GM12878 (cell line): Measurements from ENCODE around the gene TNFRSF14. TPM values are rescaled to one million over a fixed set of nuclear protein-coding genes. Genes with fewer than 3 reads are reported as not detected.
A peak's percentile ranks its signal among the peaks of the same experiment; 100 is the strongest.

Source experiments
- CHD2 ChIP-seq: IDR thresholded peaks from 2 replicates; pipeline ENCODE4 v1.6.1; 2011; ENCODE audit warnings: low read depth, low read length, improper control_type of control experiment, borderline replicate concordance
- IRF4 ChIP-seq: IDR thresholded peaks from 2 replicates; pipeline ENCODE4 v1.6.1; 2011; ENCODE audit warnings: low read depth, low read length
- LARP7 ChIP-seq: fragments of 450-650 bp; IDR thresholded peaks from 2 replicates; pipeline ENCODE4 v1.6.1; 2017; ENCODE audit warnings: mild to moderate bottlenecking
- MEF2A ChIP-seq: IDR thresholded peaks from 2 replicates; pipeline ENCODE4 v1.6.1; 2011; ENCODE audit warnings: low read depth, mild to moderate bottlenecking, low read length, moderate library complexity; ENCODE audit not compliant: insufficient read depth
- MXI1 ChIP-seq: fragments of 150-350 bp; IDR thresholded peaks from 2 replicates; pipeline ENCODE4 v1.6.1; 2011; ENCODE audit warnings: low read depth, mild to moderate bottlenecking, inconsistent platforms, low read length, improper control_type of control experiment
- POLR2A ChIP-seq: IDR thresholded peaks from 2 replicates; pipeline ENCODE4 v1.6.1; 2011; ENCODE audit warnings: low read depth, mild to moderate bottlenecking, low read length
- POLR2AphosphoS5 ChIP-seq: IDR thresholded peaks from 2 replicates; pipeline ENCODE4 v1.6.1; 2011; ENCODE audit warnings: mild to moderate bottlenecking, low read length, inconsistent platforms
- RFX5 ChIP-seq: IDR thresholded peaks from 2 replicates; pipeline ENCODE4 v1.6.1; 2011; ENCODE audit warnings: low read depth, low read length, improper control_type of control experiment
- SMC3 ChIP-seq: IDR thresholded peaks from 2 replicates; pipeline ENCODE4 v1.6.1; 2011; ENCODE audit warnings: low read length, improper control_type of control experiment, borderline replicate concordance
- STAT3 ChIP-seq: IDR thresholded peaks from 2 replicates; pipeline ENCODE4 v1.6.1; 2011; ENCODE audit warnings: low read depth, low read length, improper control_type of control experiment
- SUZ12 ChIP-seq: fragments of 200-600 bp; sonication (generic); IDR thresholded peaks from one replicate; pipeline ENCODE4 v1.6.1; 2018; ENCODE audit warnings: antibody characterized with exemption, mild to moderate bottlenecking; ENCODE audit not compliant: unreplicated experiment
- TARDBP ChIP-seq: IDR thresholded peaks from 2 replicates; pipeline ENCODE4 v1.6.1; 2016; ENCODE audit warnings: borderline replicate concordance
- YY1 ChIP-seq: IDR thresholded peaks from 2 replicates; pipeline ENCODE4 v1.6.1; 2011; ENCODE audit warnings: low read depth, mild to moderate bottlenecking, low read length
- ZNF217 ChIP-seq: fragments of 450-650 bp; IDR thresholded peaks from 2 replicates; pipeline ENCODE4 v1.6.1; 2017; ENCODE audit warnings: antibody characterized with exemption, mild to moderate bottlenecking
- ZNF622 ChIP-seq: fragments of 450-650 bp; IDR thresholded peaks from 2 replicates; pipeline ENCODE4 v1.6.1; 2017; ENCODE audit warnings: mild to moderate bottlenecking, inconsistent platforms
- polyA plus RNA-seq, 11 experiments: library from polyadenylated mRNA; depleted of rRNA in 4 of 11; unstranded in 6 of 11; stranded (reverse) in 5 of 11; fragments of >200 nt; fragmentation: Nextera tagmentation in 4 of 11; fragmentation: Illumina TruSeq in 1 of 11; extraction: Ambion mirVana in 4 of 11; extraction: Trizol in 1 of 11; gene quantifications; 1 replicate in 1 of 11; 2 replicates in 10 of 11; pipeline versions ENCODE4 v1.2.1 to v1.2.3, GENCODE V29; 2011 to 2016; ENCODE audit warnings: inconsistent platforms in 2 of 11, missing spikeins in 2 of 11, low read depth in 1 of 11
- total RNA-seq, 4 experiments: library from RNA; depleted of rRNA in 3 of 4; stranded (reverse); fragments of >200 nt in 3 of 4; fragmentation: Illumina TruSeq in 1 of 4; extraction: Trizol in 1 of 4; gene quantifications; 2 replicates each; pipeline versions ENCODE4 v1.2.1 to v1.2.3, GENCODE V29; 2013 to 2021
- TF ChIP-seq, protein P1 (sequence below): fragments of 450-650 bp; IDR thresholded peaks from 2 replicates; pipeline ENCODE4 v1.6.1; 2016; ENCODE audit warnings: mild to moderate bottlenecking, moderate library complexity, borderline replicate concordance
- TF ChIP-seq, protein P2 (sequence below): fragments of 450-650 bp; IDR thresholded peaks from 2 replicates; pipeline ENCODE4 v1.6.1; 2017; ENCODE audit warnings: mild to moderate bottlenecking, low read depth, inconsistent platforms; ENCODE audit not compliant: poor library complexity, severe bottlenecking
- TF ChIP-seq, protein P3 (sequence below): IDR thresholded peaks from 2 replicates; pipeline ENCODE4 v1.6.1; 2012; ENCODE audit warnings: low read depth, low read length, improper control_type of control experiment
- TF ChIP-seq, protein P4 (sequence below): IDR thresholded peaks from 2 replicates; pipeline ENCODE4 v1.6.1; 2011; ENCODE audit warnings: borderline replicate concordance, low read depth, mild to moderate bottlenecking, moderate library complexity, low read length; ENCODE audit not compliant: insufficient read depth, poor library complexity, severe bottlenecking
- TF ChIP-seq, protein P5 (sequence below): IDR thresholded peaks from 2 replicates; pipeline ENCODE4 v1.6.1; 2012; ENCODE audit warnings: low read depth, low read length, improper control_type of control experiment
- TF ChIP-seq, protein P6 (sequence below): IDR thresholded peaks from 2 replicates; pipeline ENCODE4 v1.6.1; 2011; ENCODE audit warnings: low read depth, mild to moderate bottlenecking, low read length, moderate library complexity, borderline replicate concordance; ENCODE audit errors: extremely low read depth

The TNFRSF14 gene
- total and polyA plus RNA-seq, 10 of the 15 experiments (the other 5 are each of a cell fraction or from before 2014, with no cell fraction given): 0.43 to 114 (median 41.5) TPM

DNA sequence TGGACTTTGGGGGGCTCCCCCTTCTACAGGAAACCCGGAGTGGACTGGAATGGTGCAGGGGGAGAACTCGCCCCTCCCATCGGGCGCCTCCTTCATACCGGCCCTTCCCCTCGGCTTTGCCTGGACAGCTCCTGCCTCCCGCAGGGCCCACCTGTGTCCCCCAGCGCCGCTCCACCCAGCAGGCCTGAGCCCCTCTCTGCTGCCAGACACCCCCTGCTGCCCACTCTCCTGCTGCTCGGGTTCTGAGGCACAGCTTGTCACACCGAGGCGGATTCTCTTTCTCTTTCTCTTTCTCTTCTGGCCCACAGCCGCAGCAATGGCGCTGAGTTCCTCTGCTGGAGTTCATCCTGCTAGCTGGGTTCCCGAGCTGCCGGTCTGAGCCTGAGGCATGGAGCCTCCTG, at the start of gene TNFRSF14 (continued):
- TF ChIP-seq, protein P1, sequence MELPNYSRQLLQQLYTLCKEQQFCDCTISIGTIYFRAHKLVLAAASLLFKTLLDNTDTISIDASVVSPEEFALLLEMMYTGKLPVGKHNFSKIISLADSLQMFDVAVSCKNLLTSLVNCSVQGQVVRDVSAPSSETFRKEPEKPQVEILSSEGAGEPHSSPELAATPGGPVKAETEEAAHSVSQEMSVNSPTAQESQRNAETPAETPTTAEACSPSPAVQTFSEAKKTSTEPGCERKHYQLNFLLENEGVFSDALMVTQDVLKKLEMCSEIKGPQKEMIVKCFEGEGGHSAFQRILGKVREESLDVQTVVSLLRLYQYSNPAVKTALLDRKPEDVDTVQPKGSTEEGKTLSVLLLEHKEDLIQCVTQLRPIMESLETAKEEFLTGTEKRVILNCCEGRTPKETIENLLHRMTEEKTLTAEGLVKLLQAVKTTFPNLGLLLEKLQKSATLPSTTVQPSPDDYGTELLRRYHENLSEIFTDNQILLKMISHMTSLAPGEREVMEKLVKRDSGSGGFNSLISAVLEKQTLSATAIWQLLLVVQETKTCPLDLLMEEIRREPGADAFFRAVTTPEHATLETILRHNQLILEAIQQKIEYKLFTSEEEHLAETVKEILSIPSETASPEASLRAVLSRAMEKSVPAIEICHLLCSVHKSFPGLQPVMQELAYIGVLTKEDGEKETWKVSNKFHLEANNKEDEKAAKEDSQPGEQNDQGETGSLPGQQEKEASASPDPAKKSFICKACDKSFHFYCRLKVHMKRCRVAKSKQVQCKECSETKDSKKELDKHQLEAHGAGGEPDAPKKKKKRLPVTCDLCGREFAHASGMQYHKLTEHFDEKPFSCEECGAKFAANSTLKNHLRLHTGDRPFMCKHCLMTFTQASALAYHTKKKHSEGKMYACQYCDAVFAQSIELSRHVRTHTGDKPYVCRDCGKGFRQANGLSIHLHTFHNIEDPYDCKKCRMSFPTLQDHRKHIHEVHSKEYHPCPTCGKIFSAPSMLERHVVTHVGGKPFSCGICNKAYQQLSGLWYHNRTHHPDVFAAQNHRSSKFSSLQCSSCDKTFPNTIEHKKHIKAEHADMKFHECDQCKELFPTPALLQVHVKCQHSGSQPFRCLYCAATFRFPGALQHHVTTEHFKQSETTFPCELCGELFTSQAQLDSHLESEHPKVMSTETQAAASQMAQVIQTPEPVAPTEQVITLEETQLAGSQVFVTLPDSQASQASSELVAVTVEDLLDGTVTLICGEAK: no peak
- TF ChIP-seq, protein P2, sequence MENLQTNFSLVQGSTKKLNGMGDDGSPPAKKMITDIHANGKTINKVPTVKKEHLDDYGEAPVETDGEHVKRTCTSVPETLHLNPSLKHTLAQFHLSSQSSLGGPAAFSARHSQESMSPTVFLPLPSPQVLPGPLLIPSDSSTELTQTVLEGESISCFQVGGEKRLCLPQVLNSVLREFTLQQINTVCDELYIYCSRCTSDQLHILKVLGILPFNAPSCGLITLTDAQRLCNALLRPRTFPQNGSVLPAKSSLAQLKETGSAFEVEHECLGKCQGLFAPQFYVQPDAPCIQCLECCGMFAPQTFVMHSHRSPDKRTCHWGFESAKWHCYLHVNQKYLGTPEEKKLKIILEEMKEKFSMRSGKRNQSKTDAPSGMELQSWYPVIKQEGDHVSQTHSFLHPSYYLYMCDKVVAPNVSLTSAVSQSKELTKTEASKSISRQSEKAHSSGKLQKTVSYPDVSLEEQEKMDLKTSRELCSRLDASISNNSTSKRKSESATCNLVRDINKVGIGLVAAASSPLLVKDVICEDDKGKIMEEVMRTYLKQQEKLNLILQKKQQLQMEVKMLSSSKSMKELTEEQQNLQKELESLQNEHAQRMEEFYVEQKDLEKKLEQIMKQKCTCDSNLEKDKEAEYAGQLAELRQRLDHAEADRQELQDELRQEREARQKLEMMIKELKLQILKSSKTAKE: peak; percentile 5
- no peak for TF ChIP-seq ZNF622
- TF ChIP-seq MEF2A: no peak
- TF ChIP-seq, protein P3, sequence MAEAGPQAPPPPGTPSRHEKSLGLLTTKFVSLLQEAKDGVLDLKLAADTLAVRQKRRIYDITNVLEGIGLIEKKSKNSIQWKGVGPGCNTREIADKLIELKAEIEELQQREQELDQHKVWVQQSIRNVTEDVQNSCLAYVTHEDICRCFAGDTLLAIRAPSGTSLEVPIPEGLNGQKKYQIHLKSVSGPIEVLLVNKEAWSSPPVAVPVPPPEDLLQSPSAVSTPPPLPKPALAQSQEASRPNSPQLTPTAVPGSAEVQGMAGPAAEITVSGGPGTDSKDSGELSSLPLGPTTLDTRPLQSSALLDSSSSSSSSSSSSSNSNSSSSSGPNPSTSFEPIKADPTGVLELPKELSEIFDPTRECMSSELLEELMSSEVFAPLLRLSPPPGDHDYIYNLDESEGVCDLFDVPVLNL: no peak
- TF ChIP-seq RFX5: peak; percentile 35; the same call in 1 of the 2 replicates
- TF ChIP-seq POLR2A: peak; percentile 77
- TF ChIP-seq STAT3: 0 out of 2 replicates have a peak, but pooled peaks have one; percentile 16
- TF ChIP-seq SMC3: peak; percentile 45; the same call in 1 of the 2 replicates
- peak; percentile 93 for TF ChIP-seq YY1
- TF ChIP-seq IRF4: no peak
- 0 out of 2 replicates have a peak, but pooled peaks have one; percentile 28 for TF ChIP-seq MXI1
- TF ChIP-seq CHD2: 0 out of 2 replicates have a peak, but pooled peaks have one; percentile 17
- TF ChIP-seq, protein P4, sequence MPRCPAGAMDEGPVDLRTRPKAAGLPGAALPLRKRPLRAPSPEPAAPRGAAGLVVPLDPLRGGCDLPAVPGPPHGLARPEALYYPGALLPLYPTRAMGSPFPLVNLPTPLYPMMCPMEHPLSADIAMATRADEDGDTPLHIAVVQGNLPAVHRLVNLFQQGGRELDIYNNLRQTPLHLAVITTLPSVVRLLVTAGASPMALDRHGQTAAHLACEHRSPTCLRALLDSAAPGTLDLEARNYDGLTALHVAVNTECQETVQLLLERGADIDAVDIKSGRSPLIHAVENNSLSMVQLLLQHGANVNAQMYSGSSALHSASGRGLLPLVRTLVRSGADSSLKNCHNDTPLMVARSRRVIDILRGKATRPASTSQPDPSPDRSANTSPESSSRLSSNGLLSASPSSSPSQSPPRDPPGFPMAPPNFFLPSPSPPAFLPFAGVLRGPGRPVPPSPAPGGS: no peak
- 0 out of 2 replicates have a peak, but pooled peaks have one; percentile 48 for TF ChIP-seq LARP7
- TF ChIP-seq ZNF217: no peak
- TF ChIP-seq, protein P5, sequence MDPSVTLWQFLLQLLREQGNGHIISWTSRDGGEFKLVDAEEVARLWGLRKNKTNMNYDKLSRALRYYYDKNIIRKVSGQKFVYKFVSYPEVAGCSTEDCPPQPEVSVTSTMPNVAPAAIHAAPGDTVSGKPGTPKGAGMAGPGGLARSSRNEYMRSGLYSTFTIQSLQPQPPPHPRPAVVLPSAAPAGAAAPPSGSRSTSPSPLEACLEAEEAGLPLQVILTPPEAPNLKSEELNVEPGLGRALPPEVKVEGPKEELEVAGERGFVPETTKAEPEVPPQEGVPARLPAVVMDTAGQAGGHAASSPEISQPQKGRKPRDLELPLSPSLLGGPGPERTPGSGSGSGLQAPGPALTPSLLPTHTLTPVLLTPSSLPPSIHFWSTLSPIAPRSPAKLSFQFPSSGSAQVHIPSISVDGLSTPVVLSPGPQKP: 0 out of 2 replicates have a peak, but pooled peaks have one; percentile 36
- TF ChIP-seq, protein P6, sequence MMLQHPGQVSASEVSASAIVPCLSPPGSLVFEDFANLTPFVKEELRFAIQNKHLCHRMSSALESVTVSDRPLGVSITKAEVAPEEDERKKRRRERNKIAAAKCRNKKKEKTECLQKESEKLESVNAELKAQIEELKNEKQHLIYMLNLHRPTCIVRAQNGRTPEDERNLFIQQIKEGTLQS: no peak
- no peak for TF ChIP-seq SUZ12
- no peak for TF ChIP-seq TARDBP
- TF ChIP-seq POLR2AphosphoS5: 0 out of 2 replicates have a peak, but pooled peaks have one; percentile 62
